Right renal pelvis (tissue), 4 donors: ENCODE results near the gene CRYBB3. TPM values are rescaled to one million over a fixed set of nuclear protein-coding genes. Genes with fewer than 3 reads are reported as not detected.

ENCODE experiments used
- DNase-seq, 4 donors: peaks; one replicate each; pipeline ENCODE4 v3.0.0-alpha.2; 2013; ENCODE audit warnings: low read depth in 4 of 4, low spot score in 3 of 4, missing footprints in 1 of 4
- polyA plus RNA-seq, 4 donors: library from polyadenylated mRNA; unstranded; fragments of 120-200 nt; gene quantifications; one replicate each; pipeline ENCODE4 v1.2.1, GENCODE V29; 2013; ENCODE audit not compliant: insufficient read length in 4 of 4

CRYBB3 gene
- polyA plus RNA-seq: under 1 TPM in 2 of 4 donors, not detected in 2; 0.23 to 0.32 TPM

DNA sequence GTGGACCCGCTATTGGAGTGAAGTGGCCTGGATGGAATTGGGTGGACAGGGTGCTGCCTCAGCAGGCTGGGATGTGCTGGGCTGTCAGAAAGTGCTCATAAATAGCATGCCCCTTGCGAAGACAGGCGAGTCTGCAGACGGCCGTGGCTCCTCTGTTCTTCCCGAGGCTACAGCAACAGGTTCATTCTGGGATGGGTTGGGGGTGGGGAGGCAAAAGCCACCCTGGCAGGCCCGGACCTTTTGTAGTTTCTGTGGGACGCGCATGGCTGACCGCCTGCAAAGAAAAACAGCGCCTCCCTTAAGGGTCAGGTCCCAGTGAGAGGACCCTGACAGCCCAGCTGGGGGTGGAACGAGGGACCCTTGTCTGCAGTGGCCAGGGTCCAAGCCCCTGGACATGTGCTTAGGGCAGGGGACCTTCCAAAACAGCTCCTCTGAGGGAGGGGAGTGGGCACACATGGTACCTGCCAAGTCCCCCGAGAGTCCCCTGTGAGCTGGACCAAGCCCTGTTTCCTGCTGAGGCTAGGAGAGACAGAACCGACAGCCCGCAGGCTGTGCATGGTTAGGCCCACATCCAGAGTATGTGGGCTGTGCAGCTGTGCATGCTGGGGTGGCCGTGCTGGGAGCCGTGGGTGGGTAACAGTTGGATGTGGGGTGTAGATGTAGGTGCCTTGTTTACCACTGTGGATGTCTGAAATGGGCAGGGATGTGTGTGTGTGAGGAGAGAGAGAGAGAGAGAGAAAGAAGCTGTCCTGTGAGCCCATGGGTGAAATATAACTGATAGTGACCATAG lies at the start of gene CRYBB3:
Gene CRYBB3, plus strand, starts transcription at position 128 of the 790 bp plus-strand sequence. CDS start 1,539 bp downstream, outside the sequence.
- peak in 3 of 4 donors; percentile 36 to 44 (median 41) for DNase-seq

DNA sequence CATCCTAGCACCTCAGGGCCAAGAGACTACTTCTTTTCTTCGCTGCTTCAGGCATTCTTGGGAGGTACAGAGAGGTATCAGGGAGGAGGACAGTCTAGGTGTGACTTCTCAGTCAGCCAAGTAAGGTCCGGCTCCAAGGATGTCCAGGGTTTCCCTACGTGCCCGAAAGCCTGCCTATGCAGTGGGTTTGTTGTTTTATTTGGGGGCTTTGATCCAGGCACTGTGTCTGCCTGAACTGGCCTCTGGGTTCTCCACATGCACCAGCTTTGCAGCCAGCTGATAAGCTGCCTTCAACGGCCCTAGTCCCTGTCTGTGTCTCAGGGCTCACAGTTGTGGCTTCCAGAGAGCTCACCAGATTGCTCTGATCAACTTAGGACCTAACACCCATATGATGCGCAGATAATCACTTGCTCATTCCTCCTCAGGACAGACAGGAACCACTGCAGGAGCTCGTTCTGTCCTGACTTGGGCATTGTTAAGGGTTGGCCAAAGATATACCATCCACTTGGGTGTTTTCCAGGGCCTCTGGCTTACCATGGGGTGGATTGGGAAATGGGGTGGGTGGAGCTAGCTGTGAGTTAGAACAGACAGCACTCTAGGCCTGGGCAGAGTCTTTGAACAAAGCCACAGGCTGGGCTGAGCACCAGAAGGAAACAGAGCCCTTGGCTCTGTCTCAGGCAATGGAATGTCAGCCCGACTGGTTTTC lies 45.5 kb upstream of the CRYBB3 start:
- DNase-seq: no peak

DNA sequence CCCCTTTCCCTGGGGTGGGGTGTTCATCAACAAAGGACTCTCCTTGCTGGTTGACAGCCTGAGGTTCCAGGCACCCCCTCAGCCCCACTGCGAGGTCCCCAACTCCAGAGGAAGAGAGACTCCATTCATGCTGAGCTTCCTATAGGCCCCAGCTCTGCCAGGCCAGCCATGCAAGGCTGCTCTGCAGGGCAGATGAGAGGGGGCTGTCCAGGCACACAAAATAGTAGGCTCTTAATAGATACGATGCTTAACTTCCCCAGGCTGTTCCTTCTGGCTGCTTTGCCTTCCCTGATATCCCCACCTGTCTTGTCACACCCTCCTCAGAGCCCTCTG lies 45.0 kb upstream of the CRYBB3 start:
- no peak for DNase-seq

DNA sequence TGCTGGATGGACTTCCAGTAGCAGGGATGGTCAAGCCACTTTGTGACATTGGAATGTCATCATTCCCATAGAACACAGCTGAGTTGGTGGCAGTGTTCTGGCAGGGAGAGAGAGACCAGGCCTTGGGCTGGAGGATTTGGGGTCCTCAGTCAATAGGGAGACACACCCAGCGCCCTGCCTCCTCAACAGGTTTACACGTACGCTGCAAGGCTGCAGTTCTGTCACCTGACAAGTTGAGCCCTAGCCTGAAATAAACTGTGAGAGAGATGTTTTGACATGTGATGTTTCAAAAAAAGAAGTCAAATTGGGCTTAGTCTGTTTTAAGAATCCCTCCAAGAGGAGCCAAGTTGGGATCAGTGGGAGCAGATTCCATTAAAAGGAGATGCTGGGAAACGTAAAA lies 42.9 kb upstream of the CRYBB3 start:
- no peak for DNase-seq

DNA sequence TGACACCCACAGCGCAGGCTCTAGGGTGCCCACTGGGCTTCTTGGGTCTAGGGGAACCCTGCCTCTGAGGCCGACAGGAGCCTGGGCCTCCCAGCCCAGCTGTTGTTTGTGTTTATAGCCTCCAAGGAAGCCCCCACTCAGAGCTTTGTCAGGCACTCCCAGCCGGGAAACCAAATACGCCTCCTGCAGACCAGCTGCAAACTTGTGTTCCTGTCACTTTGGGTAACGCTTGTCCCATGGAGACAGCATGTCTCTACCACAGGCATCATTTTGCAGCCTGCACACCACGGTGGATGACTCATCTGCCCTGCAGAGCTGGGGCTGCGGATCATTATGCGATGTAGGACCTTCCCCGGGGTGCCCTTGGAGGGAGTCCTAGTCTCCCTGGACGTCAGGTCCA lies 40.6 kb upstream of the CRYBB3 start:
- DNase-seq: no peak

DNA sequence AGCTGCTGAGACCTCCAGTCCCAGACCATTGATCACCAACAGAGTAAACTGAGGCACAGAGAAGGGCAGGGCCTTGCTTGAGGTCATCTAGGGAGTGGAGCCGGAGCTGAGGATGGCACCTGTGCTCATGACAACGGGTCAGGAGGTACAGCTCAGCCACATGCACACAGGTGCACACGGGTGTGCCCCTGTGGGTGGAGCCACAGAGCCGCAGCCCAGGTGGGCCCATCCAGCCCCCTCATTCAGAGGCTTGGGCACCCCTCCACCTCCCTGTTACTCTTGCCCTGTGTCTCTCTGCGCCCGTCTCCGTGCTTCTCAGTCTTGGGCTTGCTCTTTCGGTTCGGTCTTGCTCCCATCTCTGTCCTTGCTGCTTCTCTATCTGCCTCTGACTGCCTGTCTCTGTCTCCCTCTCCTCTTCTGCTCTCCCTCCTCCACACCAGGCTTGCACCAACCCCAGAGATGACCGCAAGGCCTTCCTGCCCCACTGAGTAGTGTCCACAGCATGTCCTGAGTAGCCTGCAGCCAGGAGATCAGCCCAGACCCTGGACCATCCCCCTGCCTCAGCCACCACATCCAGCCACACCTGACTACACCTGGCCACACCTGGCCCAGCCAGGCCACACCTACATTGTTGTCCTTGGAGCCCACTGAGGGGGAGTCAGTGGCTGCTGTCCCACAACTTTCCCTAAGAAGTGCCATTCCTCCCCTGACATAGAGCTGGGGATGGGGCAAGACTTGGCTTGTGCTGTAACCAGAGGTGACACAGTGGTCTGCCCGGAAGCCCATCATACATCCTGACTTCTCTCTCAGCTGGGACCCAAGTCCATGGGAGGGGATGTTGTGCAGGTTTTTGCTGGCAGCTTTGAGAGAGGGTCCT lies 39.3 kb upstream of the CRYBB3 start:
- no peak for DNase-seq

DNA sequence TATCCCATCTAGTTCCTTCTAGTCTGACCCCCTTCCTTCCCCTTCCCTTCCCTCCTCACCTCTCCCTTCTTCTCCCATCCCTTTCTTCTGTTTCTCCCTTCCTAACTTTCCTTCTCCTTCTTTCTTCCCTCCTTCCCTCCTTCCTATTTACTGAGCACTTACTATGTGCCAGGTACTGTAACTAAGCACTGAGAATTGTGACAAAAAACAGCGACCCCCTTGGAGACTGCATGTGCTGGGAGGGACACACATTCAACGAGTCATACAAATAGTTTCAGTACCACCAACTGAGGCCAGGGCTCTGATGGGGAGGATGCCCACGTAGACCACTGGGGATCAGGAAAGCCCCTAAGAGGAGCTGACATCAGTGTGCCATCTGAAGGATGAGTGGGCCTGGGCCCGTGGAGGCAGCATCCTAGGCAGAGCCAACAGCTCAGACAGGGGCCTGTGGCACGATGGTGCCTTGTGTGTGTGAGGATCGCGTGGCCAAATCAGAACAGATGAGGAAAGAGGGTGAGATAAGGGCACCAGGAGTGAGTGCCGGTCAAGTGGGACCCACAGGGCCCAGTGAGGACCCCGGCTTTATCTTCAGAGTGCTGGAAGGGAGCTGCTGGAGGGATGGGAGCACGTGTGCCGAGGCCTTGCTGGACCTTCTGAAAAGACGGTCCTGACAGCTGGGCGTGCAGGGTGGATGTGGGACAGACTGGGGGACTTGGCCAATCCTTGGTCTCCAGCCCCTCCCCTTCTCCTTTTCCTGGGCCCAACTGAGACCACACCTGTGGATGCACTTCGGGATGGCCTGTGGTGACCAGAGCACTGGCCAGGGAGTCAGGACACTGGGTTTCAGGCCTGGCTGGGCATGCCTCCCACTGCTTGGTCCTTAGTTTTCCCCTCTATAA lies 38.4 kb upstream of the CRYBB3 start:
- no peak for DNase-seq

DNA sequence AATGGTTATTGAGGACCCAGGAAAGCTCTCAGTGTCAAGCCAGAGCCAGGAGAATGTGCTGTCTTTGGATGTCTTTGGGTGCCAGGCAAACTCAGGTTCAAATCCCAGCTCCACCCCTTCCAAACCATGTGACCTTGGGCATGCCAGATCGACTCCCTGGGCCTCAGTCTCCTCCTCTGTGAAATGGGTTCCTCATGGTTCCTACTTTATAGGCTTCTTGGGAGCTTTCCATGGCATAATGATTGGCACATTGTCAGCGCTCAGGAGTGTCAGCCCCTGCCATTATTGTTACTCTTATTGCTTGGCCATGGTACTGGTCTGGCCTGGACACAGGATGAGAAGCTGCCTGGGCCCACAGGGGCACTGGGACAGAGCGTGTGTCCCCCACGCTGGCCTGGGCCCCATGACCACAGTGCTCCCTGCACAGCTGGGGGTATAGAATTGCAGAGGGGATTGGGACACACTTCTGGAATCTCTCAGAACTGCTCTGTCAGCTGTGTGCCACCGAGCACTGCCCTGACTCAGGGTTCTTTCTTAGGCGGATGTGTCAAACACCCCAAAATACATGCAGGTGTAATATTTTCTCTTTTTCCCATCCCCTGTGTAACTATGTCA lies 37.6 kb upstream of the CRYBB3 start:
- DNase-seq: no peak

DNA sequence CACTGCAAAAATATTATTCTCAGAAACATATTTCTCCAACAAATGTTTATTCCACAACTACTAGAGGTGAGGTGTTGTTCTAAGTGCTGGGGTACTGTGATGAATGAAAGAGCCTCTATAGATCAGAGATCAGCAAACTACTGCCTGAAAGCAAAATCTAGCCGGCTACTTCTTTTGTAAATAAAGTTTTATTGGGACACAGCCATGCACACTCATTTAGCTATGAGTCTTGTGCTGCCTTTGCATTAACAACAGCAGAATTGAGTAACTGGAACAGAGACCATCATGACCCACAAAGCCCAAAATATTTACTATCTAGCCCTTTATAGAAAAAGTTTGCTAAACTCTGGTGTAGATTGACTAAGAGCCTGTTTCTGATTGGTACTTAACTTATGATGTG lies 37.1 kb upstream of the CRYBB3 start:
- DNase-seq: no peak

DNA sequence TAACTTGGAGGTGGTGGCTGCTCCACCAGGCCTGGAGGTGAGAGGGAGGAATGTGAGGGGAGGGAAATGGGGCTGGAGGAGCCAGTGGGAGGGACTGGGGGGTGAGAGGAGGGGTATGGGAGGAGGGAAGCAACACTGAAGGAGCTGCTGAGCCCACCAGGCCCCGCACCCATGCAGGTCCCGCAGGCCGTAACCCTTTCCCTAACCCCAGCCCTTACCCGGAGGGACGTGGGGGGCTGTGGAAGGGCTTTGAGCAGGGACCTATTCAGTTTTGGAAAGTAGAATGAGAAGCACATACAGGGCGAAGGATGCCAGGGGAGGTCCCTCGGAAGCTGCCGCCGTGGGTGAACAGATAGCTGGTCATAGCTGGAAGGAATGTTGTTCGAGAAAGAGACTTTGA lies 33.9 kb upstream of the CRYBB3 start:
- DNase-seq: no peak

DNA sequence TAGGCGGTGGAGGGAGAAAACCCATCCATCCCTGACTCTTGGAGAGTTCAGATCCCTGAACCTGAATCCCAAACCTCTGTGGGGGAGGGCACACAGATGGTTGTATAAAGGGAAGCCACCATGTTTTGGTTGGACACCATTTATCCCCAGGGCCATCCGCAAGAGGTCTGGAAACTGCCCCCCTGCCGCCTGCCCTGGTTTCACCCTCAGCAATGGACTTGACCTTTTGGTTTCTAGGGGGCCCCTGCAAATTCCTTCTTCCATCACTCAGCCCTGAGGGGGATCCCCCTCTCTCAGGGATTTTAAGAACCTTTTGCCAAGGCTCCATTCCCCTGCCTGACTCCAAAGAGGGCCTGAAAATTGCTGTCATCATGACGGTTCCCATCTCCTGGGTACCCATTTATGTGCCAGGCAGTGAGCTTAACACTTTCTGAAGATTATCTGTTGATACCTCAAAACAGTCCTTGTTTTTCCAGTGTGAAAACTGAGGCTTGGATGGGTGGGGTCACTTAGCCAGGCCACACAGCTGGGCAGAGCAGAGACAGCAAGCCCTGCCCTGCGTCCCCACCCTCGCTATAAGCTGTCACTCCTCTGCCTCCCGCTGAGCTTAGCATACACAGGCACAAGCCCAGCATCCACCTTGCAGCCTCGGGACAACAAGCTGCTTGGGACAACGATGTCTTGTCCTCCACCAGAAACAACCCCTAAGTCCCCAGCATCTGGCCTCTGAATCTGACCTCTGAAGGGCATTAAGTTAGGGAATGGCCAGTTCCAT lies 33.2 kb upstream of the CRYBB3 start:
- no peak for DNase-seq

DNA sequence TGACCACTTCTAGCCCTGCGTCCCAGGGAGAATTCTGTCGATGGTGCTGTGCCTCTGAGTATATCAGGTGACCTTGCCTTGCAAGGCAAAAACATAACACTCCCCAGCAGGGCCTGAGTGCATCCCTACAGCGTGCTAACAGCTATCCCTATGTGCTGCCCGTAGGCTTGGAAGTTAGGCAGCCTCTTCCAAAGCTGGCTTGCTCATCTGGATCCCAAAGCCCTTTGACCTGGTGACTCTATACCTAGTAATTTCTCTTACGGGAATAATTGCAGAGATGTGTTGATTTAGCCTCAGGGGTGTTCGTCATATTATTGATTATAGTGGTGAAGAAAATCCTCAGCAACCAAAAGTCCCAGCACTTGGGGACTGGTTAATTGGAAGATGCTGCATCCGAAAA lies 32.6 kb upstream of the CRYBB3 start:
- no peak for DNase-seq

DNA sequence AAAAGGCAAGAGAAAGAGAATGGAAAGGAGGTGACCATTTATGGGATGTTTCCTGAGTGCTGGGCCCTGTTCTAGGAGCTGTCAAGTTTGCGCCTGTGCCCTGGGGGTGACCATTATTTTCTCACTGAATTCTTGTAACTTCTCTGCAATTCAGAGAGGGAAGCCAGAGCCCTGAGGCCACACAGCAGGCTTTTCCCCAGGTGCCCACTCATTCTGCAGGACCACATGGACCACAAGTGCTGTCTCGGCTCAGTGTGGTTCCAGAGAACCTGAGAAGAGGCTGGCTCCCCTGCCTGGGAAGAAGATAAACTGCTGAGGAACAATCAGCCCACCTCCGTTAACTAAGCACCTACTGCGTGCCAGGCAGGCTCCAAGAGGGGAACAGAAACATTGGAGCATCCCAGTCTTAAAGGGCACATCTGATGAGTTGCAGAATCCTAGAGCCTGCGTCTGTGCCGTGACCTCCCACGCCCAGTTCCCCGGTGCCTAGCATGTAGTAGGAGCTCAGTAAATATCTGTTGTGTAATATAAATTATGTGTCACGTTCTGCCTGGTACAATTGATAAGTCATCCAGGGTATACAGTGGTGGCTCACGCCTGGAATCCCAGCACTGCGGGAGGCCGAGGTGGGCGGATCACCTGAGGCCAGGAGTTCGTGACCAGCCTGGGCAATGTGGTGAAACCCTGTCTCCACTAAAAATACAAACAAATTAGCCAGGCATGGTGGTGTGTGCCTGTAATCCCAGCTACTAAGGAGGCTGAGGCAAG lies 31.6 kb upstream of the CRYBB3 start:
- DNase-seq: no peak

DNA sequence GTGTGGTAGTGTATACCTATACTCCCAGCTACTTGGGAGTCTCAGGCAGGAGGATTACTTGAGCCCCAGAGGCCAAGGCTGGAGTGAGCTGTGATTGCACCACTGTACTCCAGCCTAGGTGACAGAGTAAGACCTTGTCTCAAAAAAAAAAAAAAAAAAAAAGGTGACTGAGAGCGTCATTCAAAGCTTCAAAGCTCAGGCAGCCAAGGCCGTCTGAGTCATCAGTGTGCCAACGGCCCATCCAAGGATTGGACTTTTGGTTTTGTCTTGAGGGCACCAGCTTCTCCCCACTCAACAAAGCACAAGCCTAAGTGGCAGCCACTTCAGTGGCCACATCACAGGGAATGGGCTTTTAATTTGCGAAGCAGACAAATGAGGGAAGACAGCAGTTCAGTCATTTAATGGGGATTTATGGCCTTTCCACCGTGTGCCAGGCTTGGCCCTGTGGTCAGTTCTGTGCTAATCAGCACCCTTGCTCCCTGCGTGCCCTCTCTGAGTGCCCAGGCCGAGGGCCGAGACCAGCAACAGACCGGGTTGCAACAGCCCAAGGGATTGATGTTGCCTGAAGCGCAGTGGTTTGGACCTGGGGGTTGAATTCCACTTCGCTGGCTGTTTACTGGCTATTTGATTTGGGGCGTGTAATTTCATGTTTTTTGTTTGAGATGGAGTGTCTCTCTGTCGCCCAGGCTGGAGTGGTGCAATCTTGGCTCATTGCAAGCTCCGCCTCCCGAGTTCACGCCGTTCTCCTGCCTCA lies 30.2 kb upstream of the CRYBB3 start:
- DNase-seq: no peak

DNA sequence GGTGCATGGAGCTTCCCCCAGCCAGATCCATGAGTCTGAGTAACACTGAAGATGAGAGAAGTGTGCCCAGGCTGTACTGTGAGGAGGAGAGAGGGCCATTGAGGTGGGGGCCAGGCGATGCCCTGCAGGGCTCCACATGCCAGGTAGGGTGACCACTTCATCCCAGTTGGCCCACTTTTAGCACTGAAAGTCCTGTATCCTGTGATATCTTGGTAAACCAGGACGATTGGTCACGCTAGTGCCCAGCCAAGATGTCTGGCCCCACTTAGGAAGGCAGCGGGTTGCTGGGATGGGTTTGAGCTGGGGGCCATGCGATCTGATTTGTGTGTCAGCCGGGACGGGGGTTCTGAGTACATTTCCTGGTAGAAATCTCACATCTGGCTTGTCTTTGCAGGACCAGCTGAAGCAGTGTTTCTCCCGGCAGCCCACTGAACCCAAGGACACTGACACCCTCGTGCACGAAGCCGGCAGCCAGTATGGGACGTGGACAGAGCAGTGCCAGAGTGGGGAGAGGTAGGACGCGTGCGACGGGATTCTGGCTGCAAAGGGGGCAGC lies 29.2 kb upstream of the CRYBB3 start:
- no peak for DNase-seq

DNA sequence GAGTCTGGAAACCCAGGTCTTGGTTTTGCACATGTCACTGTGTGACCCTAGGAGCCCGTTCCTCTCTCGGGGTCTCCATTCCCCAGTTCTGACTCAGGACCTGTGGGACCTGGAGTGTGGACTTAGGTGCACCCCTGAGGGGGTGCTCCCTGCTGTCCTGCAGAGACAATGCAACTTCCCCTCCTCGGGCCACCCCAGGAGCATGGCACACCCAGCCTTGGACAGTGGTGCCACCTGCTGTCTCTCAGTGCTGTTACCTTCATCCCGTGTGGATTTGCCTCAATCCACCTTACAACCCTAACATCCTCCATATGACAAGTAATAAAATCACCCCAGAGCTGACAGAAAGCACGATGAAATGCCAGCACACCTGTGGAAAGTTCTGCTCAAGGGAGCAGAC lies 27.5 kb upstream of the CRYBB3 start:
- DNase-seq: no peak

DNA sequence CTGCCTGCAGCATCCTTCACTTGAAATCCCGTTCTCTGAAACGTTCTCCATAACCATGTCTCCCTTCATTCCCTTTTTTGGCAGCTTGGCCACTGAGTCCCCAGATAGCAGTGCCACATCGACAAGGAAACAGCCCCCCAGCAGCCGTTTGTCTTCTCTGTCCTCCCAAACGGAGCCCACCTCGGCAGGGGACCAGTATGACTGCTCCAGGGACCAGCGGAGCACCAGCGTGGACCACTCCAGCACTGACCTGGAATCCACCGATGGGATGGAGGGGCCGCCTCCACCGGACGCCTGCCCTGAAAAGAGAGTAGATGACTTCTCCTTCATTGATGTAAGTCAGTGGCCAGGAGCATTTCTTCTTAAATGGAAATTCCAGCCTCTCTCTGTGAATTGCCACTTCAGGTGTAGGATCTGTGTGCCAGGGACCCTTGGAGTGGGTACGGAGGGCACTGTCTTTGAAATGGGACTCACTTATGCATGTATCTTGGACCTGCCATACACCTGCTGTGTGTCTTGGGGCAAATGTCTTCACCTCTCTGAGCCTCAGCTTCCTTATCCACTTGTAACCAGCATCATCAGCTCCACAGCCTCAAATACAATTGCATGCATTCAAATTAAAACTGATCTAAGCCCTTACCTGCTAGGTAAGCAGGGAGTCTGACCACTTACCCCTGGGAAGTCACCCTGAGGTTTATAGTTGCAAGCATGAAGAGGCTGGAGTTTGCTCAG lies 25.3 kb upstream of the CRYBB3 start:
- no peak for DNase-seq
